ENCODE measurements around the gene C5orf34. TPM values are rescaled to one million over a fixed set of nuclear protein-coding genes. Genes with fewer than 3 reads are reported as not detected.

Gene C5orf34
- total and polyA plus RNA-seq, 9 of the 15 experiments (the other 6 are each of a cell fraction or from before 2014, with no cell fraction given), result 13.2 to 32.6 (median 20.7) TPM

DNA sequence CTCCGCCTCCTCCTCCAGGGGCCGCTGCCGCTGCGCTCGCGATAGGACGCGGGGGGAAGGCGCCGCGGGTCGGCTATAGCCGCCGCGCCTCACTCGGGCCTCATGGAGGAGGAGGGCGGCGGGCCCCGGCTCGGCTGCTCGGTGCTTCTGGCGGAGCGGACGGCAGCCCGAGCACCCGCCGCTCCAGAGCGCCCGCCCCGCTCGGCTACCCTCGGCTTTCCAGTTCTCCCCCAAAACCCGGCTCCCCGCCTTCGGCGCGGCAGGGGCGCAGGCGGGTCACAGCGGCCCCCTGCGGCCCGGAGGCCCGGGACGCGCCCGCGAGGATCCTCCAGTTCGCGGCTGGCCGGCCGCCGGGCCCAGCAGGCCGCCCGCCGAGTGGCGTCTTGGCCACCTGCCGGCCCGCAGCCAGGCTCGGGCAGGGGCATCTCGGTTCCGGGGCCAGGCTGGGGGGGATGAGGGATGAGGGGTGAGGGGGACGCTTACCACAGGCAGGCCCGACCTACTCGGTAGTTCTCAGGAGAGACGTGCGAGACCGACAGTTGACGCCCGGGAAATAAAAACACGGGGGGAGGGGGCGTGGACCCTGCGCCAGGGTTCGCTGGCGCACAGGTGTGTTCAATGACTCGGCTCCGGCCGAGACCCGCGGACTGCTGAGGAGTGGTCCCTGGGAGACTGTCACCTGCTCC lies 42.1 kb upstream of the C5orf34 start, which contains the start of gene PAIP1 (continued):
- TF ChIP-seq, protein P1, sequence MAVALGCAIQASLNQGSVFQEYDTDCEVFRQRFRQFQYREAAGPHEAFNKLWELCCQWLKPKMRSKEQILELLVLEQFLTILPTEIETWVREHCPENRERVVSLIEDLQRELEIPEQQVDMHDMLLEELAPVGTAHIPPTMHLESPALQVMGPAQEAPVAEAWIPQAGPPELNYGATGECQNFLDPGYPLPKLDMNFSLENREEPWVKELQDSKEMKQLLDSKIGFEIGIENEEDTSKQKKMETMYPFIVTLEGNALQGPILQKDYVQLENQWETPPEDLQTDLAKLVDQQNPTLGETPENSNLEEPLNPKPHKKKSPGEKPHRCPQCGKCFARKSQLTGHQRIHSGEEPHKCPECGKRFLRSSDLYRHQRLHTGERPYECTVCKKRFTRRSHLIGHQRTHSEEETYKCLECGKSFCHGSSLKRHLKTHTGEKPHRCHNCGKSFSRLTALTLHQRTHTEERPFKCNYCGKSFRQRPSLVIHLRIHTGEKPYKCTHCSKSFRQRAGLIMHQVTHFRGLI (CRISPR knock-in tag; IDR thresholded peaks at IDR 0.05), result no peak
- TF ChIP-seq MYC (IDR thresholded peaks at IDR 0.05; ENCODE audit: low read depth, low read length), result peak; percentile 89
- no peak for TF ChIP-seq MYC (CRISPR knock-in tag; IDR thresholded peaks at IDR 0.05; ENCODE audit: borderline replicate concordance, low read depth)
- TF ChIP-seq RBM15 (IDR thresholded peaks at IDR 0.05; ENCODE audit: insufficient read depth, low read length), result no peak
- TF ChIP-seq, protein P2, sequence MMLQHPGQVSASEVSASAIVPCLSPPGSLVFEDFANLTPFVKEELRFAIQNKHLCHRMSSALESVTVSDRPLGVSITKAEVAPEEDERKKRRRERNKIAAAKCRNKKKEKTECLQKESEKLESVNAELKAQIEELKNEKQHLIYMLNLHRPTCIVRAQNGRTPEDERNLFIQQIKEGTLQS (IDR thresholded peaks at IDR 0.05), result no peak
- TF ChIP-seq, protein P2 (CRISPR knock-in tag; conservative IDR thresholded peaks at IDR 0.05), result no peak
- TF ChIP-seq XRCC4 (IDR thresholded peaks at IDR 0.05; ENCODE audit: extremely low read depth, insufficient read depth, insufficient read length), result no peak
- TF ChIP-seq PHF8 (IDR thresholded peaks at IDR 0.05; ENCODE audit: borderline replicate concordance, low read length), result peak; percentile 96
- no peak for TF ChIP-seq ZNF347 (CRISPR knock-in tag; IDR thresholded peaks at IDR 0.05; ENCODE audit: low read depth)
- TF ChIP-seq, protein P3, sequence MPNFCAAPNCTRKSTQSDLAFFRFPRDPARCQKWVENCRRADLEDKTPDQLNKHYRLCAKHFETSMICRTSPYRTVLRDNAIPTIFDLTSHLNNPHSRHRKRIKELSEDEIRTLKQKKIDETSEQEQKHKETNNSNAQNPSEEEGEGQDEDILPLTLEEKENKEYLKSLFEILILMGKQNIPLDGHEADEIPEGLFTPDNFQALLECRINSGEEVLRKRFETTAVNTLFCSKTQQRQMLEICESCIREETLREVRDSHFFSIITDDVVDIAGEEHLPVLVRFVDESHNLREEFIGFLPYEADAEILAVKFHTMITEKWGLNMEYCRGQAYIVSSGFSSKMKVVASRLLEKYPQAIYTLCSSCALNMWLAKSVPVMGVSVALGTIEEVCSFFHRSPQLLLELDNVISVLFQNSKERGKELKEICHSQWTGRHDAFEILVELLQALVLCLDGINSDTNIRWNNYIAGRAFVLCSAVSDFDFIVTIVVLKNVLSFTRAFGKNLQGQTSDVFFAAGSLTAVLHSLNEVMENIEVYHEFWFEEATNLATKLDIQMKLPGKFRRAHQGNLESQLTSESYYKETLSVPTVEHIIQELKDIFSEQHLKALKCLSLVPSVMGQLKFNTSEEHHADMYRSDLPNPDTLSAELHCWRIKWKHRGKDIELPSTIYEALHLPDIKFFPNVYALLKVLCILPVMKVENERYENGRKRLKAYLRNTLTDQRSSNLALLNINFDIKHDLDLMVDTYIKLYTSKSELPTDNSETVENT (CRISPR knock-in tag; IDR thresholded peaks at IDR 0.05), result peak; percentile 99
- TF ChIP-seq, protein P4, sequence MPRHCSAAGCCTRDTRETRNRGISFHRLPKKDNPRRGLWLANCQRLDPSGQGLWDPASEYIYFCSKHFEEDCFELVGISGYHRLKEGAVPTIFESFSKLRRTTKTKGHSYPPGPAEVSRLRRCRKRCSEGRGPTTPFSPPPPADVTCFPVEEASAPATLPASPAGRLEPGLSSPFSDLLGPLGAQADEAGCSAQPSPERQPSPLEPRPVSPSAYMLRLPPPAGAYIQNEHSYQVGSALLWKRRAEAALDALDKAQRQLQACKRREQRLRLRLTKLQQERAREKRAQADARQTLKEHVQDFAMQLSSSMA (CRISPR knock-in tag; IDR thresholded peaks at IDR 0.05), result no peak
- TF ChIP-seq GATAD2A (IDR thresholded peaks at IDR 0.05), result no peak
- no peak for TF ChIP-seq ZNF165 (CRISPR knock-in tag; IDR thresholded peaks at IDR 0.05; ENCODE audit: borderline replicate concordance)
- TF ChIP-seq ZFP36 (IDR thresholded peaks at IDR 0.05; ENCODE audit: low read depth, low read length, partially characterized antibody), result peak; percentile 14
- TF ChIP-seq, protein P5, sequence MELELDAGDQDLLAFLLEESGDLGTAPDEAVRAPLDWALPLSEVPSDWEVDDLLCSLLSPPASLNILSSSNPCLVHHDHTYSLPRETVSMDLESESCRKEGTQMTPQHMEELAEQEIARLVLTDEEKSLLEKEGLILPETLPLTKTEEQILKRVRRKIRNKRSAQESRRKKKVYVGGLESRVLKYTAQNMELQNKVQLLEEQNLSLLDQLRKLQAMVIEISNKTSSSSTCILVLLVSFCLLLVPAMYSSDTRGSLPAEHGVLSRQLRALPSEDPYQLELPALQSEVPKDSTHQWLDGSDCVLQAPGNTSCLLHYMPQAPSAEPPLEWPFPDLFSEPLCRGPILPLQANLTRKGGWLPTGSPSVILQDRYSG (tag; conservative IDR thresholded peaks at IDR 0.05; ENCODE audit: low read depth), result 0 out of 2 replicates have a peak, but pooled peaks have one; percentile 35
- TF ChIP-seq CBFA2T2 (conservative IDR thresholded peaks at IDR 0.05), result no peak
- TF ChIP-seq, protein P6, sequence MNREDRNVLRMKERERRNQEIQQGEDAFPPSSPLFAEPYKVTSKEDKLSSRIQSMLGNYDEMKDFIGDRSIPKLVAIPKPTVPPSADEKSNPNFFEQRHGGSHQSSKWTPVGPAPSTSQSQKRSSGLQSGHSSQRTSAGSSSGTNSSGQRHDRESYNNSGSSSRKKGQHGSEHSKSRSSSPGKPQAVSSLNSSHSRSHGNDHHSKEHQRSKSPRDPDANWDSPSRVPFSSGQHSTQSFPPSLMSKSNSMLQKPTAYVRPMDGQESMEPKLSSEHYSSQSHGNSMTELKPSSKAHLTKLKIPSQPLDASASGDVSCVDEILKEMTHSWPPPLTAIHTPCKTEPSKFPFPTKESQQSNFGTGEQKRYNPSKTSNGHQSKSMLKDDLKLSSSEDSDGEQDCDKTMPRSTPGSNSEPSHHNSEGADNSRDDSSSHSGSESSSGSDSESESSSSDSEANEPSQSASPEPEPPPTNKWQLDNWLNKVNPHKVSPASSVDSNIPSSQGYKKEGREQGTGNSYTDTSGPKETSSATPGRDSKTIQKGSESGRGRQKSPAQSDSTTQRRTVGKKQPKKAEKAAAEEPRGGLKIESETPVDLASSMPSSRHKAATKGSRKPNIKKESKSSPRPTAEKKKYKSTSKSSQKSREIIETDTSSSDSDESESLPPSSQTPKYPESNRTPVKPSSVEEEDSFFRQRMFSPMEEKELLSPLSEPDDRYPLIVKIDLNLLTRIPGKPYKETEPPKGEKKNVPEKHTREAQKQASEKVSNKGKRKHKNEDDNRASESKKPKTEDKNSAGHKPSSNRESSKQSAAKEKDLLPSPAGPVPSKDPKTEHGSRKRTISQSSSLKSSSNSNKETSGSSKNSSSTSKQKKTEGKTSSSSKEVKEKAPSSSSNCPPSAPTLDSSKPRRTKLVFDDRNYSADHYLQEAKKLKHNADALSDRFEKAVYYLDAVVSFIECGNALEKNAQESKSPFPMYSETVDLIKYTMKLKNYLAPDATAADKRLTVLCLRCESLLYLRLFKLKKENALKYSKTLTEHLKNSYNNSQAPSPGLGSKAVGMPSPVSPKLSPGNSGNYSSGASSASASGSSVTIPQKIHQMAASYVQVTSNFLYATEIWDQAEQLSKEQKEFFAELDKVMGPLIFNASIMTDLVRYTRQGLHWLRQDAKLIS (CRISPR knock-in tag; IDR thresholded peaks at IDR 0.05), result peak; percentile 51; the same call in 1 of the 2 replicates

All from K562 (cell line).